GM12892 (cell line): ENCODE results near the gene BDKRB1.

Source experiments
- POLR2A ChIP-seq: IDR thresholded peaks from 2 replicates; pipeline ENCODE4 v1.6.1; 2011; ENCODE audit warnings: low read depth, low read length, control low read depth
- POLR2AphosphoS5 ChIP-seq: IDR thresholded peaks from 2 replicates; pipeline ENCODE4 v1.6.1; 2011; ENCODE audit warnings: low read depth, low read length, control low read depth
- TAF1 ChIP-seq: IDR thresholded peaks from 2 replicates; pipeline ENCODE4 v1.6.1; 2011; ENCODE audit warnings: low read depth, mild to moderate bottlenecking, control low read depth, low read length, borderline replicate concordance

DNA sequence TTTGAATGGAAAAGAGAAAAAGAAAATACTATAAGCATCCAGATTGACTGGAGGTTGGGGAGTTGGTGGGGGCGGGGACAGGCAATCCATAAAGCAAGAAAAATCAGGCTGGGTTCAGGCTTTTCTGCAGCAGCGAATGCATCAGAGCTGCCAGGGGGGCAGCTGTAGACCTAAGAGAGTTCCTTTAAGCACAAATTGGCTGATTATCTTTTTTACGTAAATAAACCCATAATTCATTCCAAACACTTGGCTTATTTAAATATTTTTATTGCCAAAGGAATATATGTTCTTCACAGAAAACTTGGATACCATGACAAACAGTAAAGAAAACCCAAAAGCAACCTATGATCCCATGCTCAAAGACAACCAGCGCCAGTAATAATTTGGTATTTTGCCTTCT, 41.2 kb upstream of the BDKRB1 start:
- no peak for TF ChIP-seq POLR2AphosphoS5
- TF ChIP-seq TAF1, result no peak
- TF ChIP-seq POLR2A, result no peak
